ENCODE results near the gene UBL3.

Gene UBL3

GRCh38 chr13:29816715-29817114 lies 33.7 kb downstream of the UBL3 start:
- FAIRE-seq (no peak), DNase-seq (ENCODE audit: insufficient read length, low spot score) (no peak)
- TF ChIP-seq CTCF (IDR thresholded peaks at IDR 0.05; ENCODE audit: insufficient read depth, missing control alignments), result no peak

- peak; percentile 68 for FAIRE-seq
- DNase-seq (ENCODE audit: insufficient read length, low spot score), result no peak
- TF ChIP-seq CTCF (IDR thresholded peaks at IDR 0.05; ENCODE audit: insufficient read depth, missing control alignments), result no peak
Observed at GRCh38 chr13:29815336-29815735, 35.1 kb downstream of the UBL3 start.

- DNase-seq (ENCODE audit: insufficient read length, low spot score) (no peak), FAIRE-seq (no peak)
- no peak for TF ChIP-seq CTCF (IDR thresholded peaks at IDR 0.05; ENCODE audit: insufficient read depth, missing control alignments)
Observed at GRCh38 chr13:29810898-29811297, 39.5 kb downstream of the UBL3 start.

GRCh38 chr13:29810145-29810742 lies 40.2 kb downstream of the UBL3 start:
- FAIRE-seq (no peak), DNase-seq (ENCODE audit: insufficient read length, low spot score) (no peak)
- TF ChIP-seq CTCF (IDR thresholded peaks at IDR 0.05; ENCODE audit: insufficient read depth, missing control alignments), result no peak

- DNase-seq (ENCODE audit: insufficient read length, low spot score) (no peak), FAIRE-seq (no peak)
- TF ChIP-seq CTCF (IDR thresholded peaks at IDR 0.05; ENCODE audit: insufficient read depth, missing control alignments), result no peak
Observed at GRCh38 chr13:29808264-29808663, 42.2 kb downstream of the UBL3 start.

- DNase-seq (ENCODE audit: insufficient read length, low spot score) (no peak), FAIRE-seq (no peak)
- no peak for TF ChIP-seq CTCF (IDR thresholded peaks at IDR 0.05; ENCODE audit: insufficient read depth, missing control alignments)
Observed at GRCh38 chr13:29805994-29806979, 44.1 kb downstream of the UBL3 start.

GRCh38 chr13:29803221-29803620 lies 47.2 kb downstream of the UBL3 start:
- DNase-seq (ENCODE audit: insufficient read length, low spot score) (no peak), FAIRE-seq (no peak)
- TF ChIP-seq CTCF (IDR thresholded peaks at IDR 0.05; ENCODE audit: insufficient read depth, missing control alignments), result no peak

Measured in D721Med (cell line).